Activated effector memory CD4-positive, alpha-beta T cell treated with anti-CD3 and anti-CD28 coated beads, Interleukin-2, amount 50 U/mL, for 16 hours (primary cell): ENCODE data around the gene SF3A2.
"Not testable (repeated sequence)": the region's sequence is repeated elsewhere in the genome, so short reads cannot be mapped to it uniquely, and the experiment has no call there.

ENCODE experiments used
- DNase-seq: peaks from one replicate; pipeline ENCODE4 v3.0.0-alpha.2; 2020

Gene SF3A2, protein sequence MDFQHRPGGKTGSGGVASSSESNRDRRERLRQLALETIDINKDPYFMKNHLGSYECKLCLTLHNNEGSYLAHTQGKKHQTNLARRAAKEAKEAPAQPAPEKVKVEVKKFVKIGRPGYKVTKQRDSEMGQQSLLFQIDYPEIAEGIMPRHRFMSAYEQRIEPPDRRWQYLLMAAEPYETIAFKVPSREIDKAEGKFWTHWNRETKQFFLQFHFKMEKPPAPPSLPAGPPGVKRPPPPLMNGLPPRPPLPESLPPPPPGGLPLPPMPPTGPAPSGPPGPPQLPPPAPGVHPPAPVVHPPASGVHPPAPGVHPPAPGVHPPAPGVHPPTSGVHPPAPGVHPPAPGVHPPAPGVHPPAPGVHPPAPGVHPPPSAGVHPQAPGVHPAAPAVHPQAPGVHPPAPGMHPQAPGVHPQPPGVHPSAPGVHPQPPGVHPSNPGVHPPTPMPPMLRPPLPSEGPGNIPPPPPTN

DNA sequence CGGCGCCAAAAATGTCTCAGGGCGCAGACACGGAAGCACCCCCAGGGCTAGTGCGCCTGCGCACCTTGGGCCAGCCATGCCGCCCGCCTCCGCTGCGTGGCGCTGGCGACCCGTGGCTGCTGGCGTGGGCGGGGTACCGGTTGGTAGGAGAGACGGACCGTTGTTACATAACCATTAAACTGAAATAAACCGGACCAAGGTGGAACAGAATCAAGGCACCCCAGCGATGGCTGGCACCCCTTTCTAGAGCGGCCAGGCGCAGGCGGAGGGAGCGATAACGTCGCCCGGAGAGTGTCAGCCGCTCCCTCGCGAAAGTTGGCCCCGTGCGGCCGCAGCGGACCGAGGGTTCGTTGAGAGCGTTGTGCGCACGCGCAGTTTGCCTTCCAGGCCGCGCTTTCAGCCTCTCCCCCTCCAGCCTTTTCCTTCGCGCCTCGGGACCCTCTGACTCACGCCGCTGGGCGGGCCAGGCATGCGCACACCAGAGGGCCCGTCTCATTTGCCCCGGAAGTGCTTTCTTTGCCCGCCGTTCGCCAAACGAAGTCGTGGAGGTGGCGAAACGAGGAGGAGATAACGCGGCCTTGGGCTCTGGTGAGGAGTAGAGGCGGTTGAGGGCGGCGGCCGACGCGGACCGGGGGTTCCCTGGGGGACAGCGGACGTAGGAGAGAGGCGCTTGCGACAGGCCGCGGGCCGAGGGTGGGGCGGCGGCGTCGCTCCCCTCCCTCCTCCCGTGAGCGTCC lies at the start of gene SF3A2, which contains the start of gene PLEKHJ1:
Gene SF3A2, plus strand, starts transcription at position 511 of the 737 bp plus-strand sequence. CDS start 6,595 bp downstream, outside the sequence.
Gene PLEKHJ1, minus strand, starts transcription at position 16 of the 737 bp plus-strand sequence. CDS start 81 bp downstream, outside the sequence.
- DNase-seq, result peak; percentile 99

DNA sequence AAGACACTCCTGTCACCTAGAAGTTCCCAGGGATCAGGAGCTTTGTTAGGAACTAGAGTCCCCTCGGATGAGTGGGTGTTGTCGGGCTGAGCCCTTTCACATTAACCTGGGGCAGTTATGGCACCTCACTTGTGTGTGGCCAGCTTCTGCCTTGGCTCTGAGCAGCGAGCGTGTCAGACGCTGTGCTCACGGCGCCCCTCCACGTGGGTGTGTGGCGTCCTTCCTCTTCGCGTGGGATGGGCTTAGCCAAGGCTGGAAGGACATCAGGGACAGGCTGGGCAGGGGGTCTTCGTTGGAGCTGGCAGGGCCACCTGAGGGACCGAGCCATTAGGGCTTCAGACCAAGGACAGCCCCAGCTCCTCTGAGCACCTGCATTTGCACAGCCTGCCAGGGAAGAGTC lies 49.5 kb upstream of the SF3A2 start:
- no peak for DNase-seq

GRCh38 chr19:2188708-2189385 lies 47.8 kb upstream of the SF3A2 start:
- DNase-seq, result no peak

- no peak for DNase-seq
Observed at GRCh38 chr19:2189880-2190279, 46.7 kb upstream of the SF3A2 start.

DNA sequence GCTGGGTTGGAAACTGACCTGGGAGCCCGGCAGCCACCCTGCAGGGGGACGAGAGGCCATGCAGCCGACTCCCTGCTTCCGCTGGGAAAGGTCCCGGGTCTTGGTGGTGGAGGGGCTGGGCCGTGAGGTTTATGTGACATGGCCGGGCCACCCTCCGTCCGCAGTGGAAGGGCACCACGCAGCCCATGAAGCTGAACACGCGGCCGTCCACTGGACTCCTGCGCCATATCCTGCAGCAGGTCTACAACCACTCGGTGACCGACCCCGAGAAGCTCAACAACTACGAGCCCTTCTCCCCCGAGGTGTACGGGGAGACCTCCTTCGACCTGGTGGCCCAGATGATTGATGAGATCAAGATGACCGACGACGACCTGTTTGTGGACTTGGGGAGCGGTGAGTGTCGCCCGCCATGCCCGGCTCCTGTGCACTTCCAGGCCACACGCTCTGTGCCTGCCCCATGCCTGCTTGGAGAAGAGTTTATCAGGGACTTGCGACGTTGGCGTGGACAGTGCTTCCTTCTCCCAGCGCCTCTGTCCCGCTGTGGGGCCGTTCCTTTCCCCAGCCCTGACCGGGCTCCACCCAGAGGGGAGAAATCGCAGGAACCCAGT lies 45.7 kb upstream of the SF3A2 start:
- no peak for DNase-seq

GRCh38 chr19:2191456-2192310 lies 44.9 kb upstream of the SF3A2 start:
- DNase-seq, result no peak

DNA sequence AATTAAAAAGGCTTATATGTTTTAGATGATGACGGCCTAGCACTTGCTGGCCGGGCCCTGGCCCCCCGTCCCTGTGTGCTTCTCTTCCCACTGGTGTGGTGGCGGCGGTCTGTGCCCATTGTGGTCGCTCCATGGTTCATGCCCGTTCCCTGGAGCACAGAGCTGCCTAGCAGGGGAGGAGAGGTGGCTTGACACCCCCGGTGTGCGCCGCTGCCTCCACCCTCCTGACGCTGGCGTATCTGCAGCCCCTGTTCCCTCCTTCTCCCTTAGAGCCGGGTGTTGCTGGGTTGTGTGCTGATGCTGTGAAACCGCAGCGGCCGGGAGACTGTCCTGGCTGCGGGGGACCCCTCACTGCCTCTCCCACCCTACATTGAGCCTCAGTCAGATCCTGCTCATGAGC lies 43.8 kb upstream of the SF3A2 start:
- DNase-seq, result no peak

DNA sequence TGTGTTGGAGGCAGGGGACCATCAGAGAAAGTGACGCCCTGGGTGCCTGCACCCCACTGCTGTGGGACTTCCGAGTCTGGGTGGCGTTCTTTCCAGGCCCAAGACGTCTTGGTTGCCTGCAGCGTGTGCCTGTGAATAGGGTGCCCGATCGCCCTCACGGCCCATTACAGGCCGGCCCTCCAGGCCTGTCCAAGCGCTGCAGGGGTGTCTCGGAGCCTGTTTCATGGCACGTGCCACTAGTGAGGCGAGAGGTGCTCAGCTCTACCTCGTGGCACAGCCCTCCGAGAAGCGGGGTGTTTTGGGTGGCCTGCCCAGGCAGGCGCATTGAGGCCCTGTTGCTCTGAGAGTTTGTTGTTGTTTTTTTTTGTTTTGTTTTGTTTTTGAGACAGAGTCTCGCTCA lies 42.8 kb upstream of the SF3A2 start:
- DNase-seq, result no peak

- DNase-seq, result no peak
Observed at GRCh38 chr19:2194513-2195078, 42.0 kb upstream of the SF3A2 start.

DNA sequence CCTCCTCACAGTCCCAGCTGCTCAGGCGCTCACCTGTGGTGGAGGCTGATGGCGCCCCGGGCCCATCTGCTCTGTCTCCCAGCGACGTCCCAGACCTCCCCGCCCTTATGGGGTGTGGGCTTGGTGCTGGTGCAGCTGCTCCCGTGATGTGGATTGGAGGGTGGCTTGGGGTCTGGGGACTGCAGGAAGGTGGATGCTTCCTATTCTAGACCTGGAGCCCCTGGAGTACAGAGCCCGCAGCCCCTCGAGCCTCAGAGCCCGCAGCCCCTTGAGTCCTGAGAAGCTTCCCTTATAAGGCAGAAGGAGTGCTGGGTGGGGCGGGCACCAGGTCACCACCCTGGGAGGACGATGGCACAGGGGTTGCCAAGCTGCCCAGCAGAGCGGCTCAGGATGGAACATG lies 41.3 kb upstream of the SF3A2 start:
- DNase-seq, result no peak

- no peak for DNase-seq
Observed at GRCh38 chr19:2195914-2196313, 40.7 kb upstream of the SF3A2 start.

GRCh38 chr19:2197270-2197669 lies 39.4 kb upstream of the SF3A2 start:
- no peak for DNase-seq

GRCh38 chr19:2198317-2198716 lies 38.3 kb upstream of the SF3A2 start:
- no peak for DNase-seq

DNA sequence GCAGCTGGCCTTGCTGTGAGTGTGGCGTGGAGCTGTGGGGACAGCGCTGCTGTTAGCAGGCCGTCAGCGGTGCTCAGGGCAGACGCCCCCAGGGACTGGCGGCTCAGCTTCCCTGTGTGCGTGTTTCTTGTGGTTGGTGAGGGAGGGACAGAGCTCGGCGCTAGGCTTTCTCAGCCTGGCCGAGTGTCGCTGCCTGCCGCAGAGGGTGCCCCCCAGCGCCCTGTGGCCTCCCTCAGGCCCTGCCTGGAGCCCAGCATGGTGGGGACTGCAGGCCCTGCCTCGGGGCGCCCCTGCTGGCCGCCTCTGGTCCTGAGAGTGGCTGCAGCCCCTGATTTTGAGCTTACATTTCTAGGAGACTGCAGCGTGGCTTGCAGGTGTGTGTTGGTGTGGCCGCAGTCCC lies 37.4 kb upstream of the SF3A2 start:
- no peak for DNase-seq

- DNase-seq, result no peak
Observed at GRCh38 chr19:2199861-2200623, 36.6 kb upstream of the SF3A2 start.

DNA sequence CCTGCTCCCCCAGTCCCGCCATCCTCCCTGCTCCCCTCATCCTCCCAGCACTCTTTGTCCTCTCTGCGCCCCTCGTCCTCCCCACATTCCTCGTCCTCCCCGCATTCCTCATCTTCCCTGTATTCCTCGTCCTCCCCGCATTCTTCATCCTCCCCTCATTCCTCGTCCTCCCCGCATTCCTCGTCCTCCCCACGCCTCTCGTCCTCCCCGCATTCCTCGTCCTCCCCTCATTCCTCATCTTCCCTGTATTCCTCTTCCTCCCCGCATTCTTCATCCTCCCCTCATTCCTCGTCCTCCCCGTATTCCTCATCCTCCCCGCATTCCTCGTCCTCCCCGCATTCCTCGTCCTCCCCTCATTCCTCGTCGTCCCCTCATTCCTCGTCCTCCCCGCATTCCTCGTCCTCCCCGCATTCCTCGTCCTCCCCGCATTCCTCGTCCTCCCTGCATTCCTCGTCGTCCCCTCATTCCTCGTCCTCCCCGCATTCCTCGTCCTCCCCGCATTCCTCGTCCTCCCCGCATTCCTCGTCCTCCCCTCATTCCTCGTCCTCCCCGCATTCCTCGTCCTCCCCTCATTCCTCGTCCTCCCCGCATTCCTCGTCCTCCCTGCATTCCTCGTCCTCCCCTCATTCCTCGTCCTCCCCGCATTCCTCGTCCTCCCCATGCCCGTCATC lies 35.9 kb upstream of the SF3A2 start:
- DNase-seq, result not testable (repeated sequence)

- no peak for DNase-seq
Observed at GRCh38 chr19:2201473-2202148, 35.0 kb upstream of the SF3A2 start.

- no peak for DNase-seq
Observed at GRCh38 chr19:2202366-2202765, 34.3 kb upstream of the SF3A2 start.

GRCh38 chr19:2207008-2207407 lies 29.6 kb upstream of the SF3A2 start:
- no peak for DNase-seq
